Measurements from ENCODE around the gene NME4. TPM values are rescaled to one million over a fixed set of nuclear protein-coding genes. Genes with fewer than 3 reads are reported as not detected.
"Not testable (repeated sequence)": the region's sequence is repeated elsewhere in the genome, so short reads cannot be mapped to it uniquely, and the experiment has no call there.

Gene NME4
- total RNA-seq, 2 experiments from 2014 or later = 55.9 to 72.1 TPM

GRCh38 chr16:371515-372301 lies 25.3 kb upstream of the NME4 start:
- Mint-ChIP-seq H3K36me3 (ENCODE audit: low read depth) (peaks cover 14% of the 10 kb centered on the region), H3K27me3 (no peaks in the 10 kb centered on the region)

GRCh38 chr16:372302-372983 lies 24.6 kb upstream of the NME4 start:
- peaks cover 17% of the 10 kb centered on the region for H3K4me1 Mint-ChIP-seq
- no peak overlapping the region for H3K4me3 Mint-ChIP-seq
- peaks cover 10% of the 10 kb centered on the region for H3K36me3 Mint-ChIP-seq (ENCODE audit: low read depth)
- intact Hi-C loops (cut with DNase I, micrococcal nuclease) = no loop called here
- no peaks in the 10 kb centered on the region for H3K27me3 Mint-ChIP-seq
- H3K27ac Mint-ChIP-seq = no peak overlapping the region
- ATAC-seq (no peak), DNase-seq (no peak)
- ChIA-PET CTCF (no interaction called here), POLR2A (interaction anchor here (0.6 kb wide), 1 partner anchor 30 kb away, joined by 3 read pairs; no protein-coding TSS in a partner anchor)
- H3K9me3 Mint-ChIP-seq (ENCODE audit: low read depth) = no peaks in the 10 kb centered on the region

More at GRCh38 chr16:371515-372301, 25.3 kb upstream of the NME4 start:
- H3K4me1 Mint-ChIP-seq = peaks cover 17% of the 10 kb centered on the region
- peak overlapping the region; percentile 67 for H3K27ac Mint-ChIP-seq
- no peaks in the 10 kb centered on the region for H3K9me3 Mint-ChIP-seq (ENCODE audit: low read depth)
- CTCF ChIA-PET = interaction anchor here (0.5 to 1.4 kb wide), 4 partner anchors 9 to 373 kb away, joined by 3 to 5 read pairs (median 4); no protein-coding TSS in a partner anchor
- DNase-seq = no peak
- POLR2A ChIA-PET = no interaction called here
- intact Hi-C loops (cut with DNase I, micrococcal nuclease) = no loop called here
- H3K4me3 Mint-ChIP-seq = no peak overlapping the region
- ATAC-seq = no peak

DNA sequence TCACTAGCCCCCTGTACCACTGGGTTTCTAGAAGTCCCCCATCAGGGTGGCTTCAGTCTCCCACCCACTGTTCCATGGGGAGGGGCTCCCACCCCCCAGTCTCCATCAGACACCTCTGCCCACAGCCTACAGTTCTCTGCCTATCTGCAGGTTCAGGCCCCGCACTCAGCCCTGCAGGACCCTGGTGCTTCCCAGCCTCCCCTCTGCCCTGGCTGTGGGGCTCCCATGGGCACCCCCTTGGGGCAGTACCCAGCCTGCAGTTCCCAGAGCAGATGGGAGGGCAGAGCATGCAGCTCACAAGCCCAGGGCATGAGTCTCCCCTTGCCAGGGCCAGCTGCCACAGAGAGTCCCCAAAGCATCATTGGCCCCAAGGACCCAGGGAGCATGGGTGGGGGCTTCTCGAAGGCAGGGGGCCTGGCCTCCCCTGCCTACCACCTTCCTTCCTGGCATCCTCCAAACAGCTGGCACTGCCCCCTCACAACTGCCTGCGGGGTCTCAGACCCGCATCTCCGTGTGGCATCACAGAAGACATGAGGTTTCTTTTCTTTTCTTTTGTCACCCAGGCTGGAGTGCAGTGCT lies 23.9 kb upstream of the NME4 start:
- H3K9me3 Mint-ChIP-seq (ENCODE audit: low read depth) = no peaks in the 10 kb centered on the region
- DNase-seq = no peak
- no peak for ATAC-seq
- peaks cover 17% of the 10 kb centered on the region for H3K4me1 Mint-ChIP-seq
- H3K27ac Mint-ChIP-seq = no peak overlapping the region
- no peaks in the 10 kb centered on the region for H3K27me3 Mint-ChIP-seq
- ChIA-PET CTCF (no interaction called here), POLR2A (interaction anchor here (0.6 kb wide), 1 partner anchor 31 kb away, joined by 3 read pairs; no protein-coding TSS in a partner anchor)
- intact Hi-C loops (cut with DNase I, micrococcal nuclease) = no loop called here
- no peak overlapping the region for H3K4me3 Mint-ChIP-seq
- peaks cover 10% of the 10 kb centered on the region for H3K36me3 Mint-ChIP-seq (ENCODE audit: low read depth)

DNA sequence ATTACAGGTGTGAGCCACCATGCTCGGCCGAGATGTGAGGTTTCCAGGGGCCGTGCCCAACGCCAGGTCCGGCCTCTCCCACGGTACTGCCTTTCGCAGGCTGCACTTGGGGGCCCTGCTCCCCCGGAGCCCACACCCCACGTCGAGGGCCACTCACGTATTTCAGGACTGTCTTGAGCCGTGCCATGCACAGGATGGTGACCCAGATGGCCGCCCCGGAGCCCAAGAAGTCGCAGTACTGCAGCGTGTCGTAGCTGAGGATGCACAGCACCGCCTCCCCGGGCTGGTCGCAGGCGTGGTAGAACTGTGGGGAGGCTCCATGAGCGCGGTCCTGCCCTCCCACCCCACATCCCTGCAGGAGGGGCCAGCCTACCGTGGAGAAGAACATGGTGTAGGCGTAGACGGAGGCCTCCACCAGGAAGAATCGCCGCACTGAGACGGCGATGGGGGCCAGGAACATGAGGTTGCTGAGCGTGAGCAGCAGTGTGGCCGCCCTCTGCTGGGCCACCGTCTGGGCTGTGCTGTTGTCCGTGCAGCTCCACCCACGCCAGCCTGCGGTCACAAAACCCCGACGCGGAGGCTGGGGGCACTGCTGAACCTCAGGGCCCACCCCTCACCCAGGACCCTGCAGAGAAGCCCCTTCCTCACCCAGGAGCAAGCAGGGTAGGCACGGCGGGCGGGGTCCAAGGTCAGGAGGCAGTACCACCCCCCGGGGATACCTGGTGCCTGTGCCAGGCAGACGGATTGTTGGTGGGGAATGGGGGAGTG lies 23.0 kb upstream of the NME4 start:
- ATAC-seq (no peak), DNase-seq (no peak)
- Mint-ChIP-seq H3K4me1 (peaks cover 17% of the 10 kb centered on the region), H3K4me3 (no peak overlapping the region), H3K36me3 (ENCODE audit: low read depth) (peaks cover 7% of the 10 kb centered on the region), H3K9me3 (ENCODE audit: low read depth) (no peaks in the 10 kb centered on the region), H3K27ac (no peak overlapping the region), H3K27me3 (no peaks in the 10 kb centered on the region)
- intact Hi-C loops (cut with DNase I, micrococcal nuclease) = no loop called here
- ChIA-PET POLR2A (no interaction called here), CTCF (interaction anchor here (0.5 kb wide), 1 partner anchor 1123 kb away, joined by 3 read pairs; no protein-coding TSS in a partner anchor)

- intact Hi-C loops (cut with DNase I, micrococcal nuclease) = no loop called here
- POLR2A ChIA-PET = no interaction called here
- Mint-ChIP-seq H3K27ac (no peak overlapping the region), H3K4me1 (peaks cover 17% of the 10 kb centered on the region), H3K9me3 (ENCODE audit: low read depth) (no peaks in the 10 kb centered on the region), H3K4me3 (no peak overlapping the region), H3K27me3 (no peaks in the 10 kb centered on the region), H3K36me3 (ENCODE audit: low read depth) (peaks cover 7% of the 10 kb centered on the region)
- CTCF ChIA-PET = no interaction called here
- ATAC-seq (no peak), DNase-seq (no peak)
Observed at GRCh38 chr16:374616-374926, 22.4 kb upstream of the NME4 start.

DNA sequence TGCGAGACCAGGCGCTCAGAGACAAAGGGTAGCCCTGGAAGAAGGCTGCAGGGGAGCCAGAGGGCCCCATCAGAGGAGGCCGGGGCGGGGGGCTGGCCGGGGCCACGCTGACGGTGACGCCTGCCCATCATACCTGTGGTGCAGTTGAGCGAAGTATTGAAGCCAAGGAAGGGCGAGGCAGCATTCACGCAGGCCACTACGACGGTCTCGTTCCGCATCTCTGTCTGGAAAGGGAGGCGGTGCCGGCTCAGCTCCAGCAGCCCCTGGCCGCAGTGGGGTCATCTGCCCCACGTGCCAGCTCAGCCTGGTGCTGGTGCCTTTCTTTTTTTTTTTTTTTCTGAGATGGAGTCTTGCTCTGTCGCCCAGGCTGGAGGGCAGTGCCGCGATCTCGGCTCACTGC lies 21.8 kb upstream of the NME4 start:
- CTCF ChIA-PET = no interaction called here
- no peak for ATAC-seq
- no peaks in the 10 kb centered on the region for H3K27me3 Mint-ChIP-seq

DNA sequence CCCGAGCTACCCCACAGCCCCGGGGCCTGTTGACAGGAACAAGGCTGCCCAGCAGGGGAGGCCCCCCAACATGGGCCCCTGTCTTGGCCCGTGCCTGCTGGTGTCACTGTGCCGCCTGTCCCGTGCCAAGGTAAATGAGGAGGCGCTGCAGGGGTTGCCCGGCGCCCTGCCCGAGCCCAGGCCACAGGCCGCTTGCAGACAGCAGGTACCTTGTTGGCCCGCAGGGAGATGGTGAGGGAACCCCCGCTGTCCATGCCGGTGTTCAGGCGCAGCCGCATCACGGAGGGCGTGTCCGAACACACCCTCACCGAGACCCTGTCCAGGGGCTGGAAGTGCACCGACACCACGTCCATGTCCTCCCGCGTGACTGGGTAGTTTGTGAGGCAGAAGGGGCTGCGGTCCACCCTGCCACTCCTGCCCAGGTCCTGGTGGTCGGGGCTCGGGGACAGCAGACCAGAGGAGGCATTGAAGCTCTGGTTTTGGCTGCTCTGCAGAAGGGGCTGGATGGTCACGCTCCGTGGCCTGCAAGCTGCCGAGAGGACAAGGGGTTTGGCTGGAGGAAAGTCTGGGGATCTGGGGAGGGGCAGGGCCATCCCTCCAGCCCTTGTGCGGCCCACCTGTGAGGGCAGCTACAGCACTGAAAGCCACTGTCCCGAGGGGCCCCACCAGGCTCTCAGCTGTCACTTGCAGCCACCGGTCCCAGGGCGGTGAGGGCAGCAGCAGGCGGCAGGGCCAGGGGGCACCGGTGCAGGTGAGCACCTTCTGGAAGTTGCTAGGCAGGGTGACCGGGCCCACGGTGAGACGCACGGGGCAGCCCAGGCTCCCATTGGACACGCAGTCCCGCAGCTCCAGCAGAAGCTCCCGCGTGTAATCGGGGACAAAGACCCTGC lies 20.8 kb upstream of the NME4 start:
- no peak overlapping the region for H3K27ac Mint-ChIP-seq
- CTCF ChIA-PET = no interaction called here
- H3K9me3 Mint-ChIP-seq (ENCODE audit: low read depth) = no peaks in the 10 kb centered on the region
- POLR2A ChIA-PET = no interaction called here
- no peak for DNase-seq
- peaks cover 13% of the 10 kb centered on the region for H3K4me1 Mint-ChIP-seq
- H3K27me3 Mint-ChIP-seq = no peaks in the 10 kb centered on the region
- no peak overlapping the region for H3K4me3 Mint-ChIP-seq
- intact Hi-C loops (cut with DNase I, micrococcal nuclease) = no loop called here
- no peak for ATAC-seq
- peaks cover 7% of the 10 kb centered on the region for H3K36me3 Mint-ChIP-seq (ENCODE audit: low read depth)

More for the DNA sequence above, 21.8 kb upstream of the NME4 start:
- DNase-seq = no peak
- H3K9me3 Mint-ChIP-seq (ENCODE audit: low read depth) = no peaks in the 10 kb centered on the region
- POLR2A ChIA-PET = no interaction called here
- intact Hi-C loops (cut with DNase I, micrococcal nuclease) = no loop called here
- no peak overlapping the region for H3K27ac Mint-ChIP-seq
- H3K4me1 Mint-ChIP-seq = peaks cover 19% of the 10 kb centered on the region
- H3K36me3 Mint-ChIP-seq (ENCODE audit: low read depth) = peaks cover 7% of the 10 kb centered on the region
- no peak overlapping the region for H3K4me3 Mint-ChIP-seq

DNA sequence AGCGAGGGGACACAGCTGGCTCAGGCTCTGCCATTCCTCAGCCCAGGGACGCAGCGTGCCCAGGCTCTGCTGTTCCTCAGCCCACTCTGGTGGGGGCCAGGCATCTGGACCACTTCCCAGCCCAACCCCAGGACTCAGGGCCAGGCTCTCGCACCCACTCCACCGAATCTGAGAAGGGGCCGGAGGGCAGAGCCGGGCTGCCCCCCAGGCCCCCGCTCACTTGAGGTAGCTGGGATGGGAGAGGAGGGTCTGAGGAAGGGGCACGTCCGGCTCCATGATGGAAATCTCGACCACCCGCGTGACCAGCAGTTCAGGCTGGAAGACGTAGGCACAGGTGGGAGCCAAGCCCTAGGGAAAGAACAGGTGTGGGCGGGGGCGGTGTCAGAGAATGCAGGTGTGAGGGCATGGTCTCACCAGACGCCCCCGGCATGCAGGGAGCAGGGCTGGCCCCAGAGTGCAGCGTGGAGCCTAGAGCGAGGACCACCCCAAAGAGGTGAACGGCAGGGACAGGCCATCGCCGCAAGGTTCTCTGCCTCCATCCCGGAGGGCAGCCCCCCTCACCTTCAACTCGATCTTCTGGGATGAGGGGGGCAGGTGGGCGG lies 20.1 kb upstream of the NME4 start:
- ATAC-seq (no peak), DNase-seq (no peak)
- H3K27me3 Mint-ChIP-seq = no peaks in the 10 kb centered on the region
- ChIA-PET POLR2A (no interaction called here), CTCF (no interaction called here)
- H3K36me3 Mint-ChIP-seq (ENCODE audit: low read depth) = peaks cover 4% of the 10 kb centered on the region
- no peak overlapping the region for H3K27ac Mint-ChIP-seq
- peaks cover 12% of the 10 kb centered on the region for H3K4me1 Mint-ChIP-seq
- H3K4me3 Mint-ChIP-seq = no peak overlapping the region
- intact Hi-C loops (cut with DNase I, micrococcal nuclease) = no loop called here
- no peaks in the 10 kb centered on the region for H3K9me3 Mint-ChIP-seq (ENCODE audit: low read depth)

GRCh38 chr16:377419-377951 lies 19.5 kb upstream of the NME4 start:
- Mint-ChIP-seq H3K9me3 (ENCODE audit: low read depth) (no peaks in the 10 kb centered on the region), H3K27me3 (no peaks in the 10 kb centered on the region), H3K27ac (no peak overlapping the region), H3K4me3 (no peak overlapping the region), H3K36me3 (ENCODE audit: low read depth) (peaks cover 3% of the 10 kb centered on the region), H3K4me1 (peaks cover 13% of the 10 kb centered on the region)
- ATAC-seq = no peak
- ChIA-PET CTCF (no interaction called here), POLR2A (no interaction called here)
- intact Hi-C loops (cut with DNase I, micrococcal nuclease) = no loop called here
- no peak for DNase-seq

DNA sequence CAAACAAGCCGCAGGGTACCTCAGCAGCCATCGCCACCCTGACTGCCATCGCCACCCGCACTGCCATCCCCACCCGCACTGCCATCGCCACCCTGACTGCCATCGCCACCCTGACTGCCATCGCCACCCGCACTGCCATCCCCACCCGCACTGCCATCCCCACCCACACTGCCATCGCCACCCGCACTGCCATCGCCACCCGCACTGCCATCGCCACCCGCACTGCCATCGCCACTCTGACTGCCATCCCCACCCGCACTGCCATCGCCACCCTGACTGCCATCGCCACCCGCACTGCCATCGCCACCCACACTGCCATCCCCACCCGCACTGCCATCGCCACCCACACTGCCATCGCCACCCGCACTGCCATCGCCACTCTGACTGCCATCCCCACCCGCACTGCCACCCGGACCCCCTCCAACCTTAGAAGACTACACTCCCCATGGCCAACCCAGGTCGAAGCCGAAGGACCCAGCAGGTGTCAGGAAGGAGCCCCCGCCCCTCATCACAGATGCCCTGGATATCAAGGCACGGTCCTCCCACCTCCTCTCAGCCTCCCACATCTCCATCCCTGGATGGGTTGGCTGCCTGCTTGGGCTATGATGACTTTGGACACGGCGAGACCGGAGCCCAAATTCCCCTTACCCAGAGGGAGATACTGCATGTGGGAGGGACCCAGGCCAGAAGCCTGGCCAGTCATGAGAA lies 18.7 kb upstream of the NME4 start:
- H3K4me3 Mint-ChIP-seq; H3K27ac Mint-ChIP-seq; intact Hi-C loops (cut with DNase I, micrococcal nuclease); H3K36me3 Mint-ChIP-seq (ENCODE audit: low read depth); ATAC-seq; H3K27me3 Mint-ChIP-seq; POLR2A ChIA-PET; H3K9me3 Mint-ChIP-seq (ENCODE audit: low read depth); DNase-seq; CTCF ChIA-PET: not testable (repeated sequence)
- peaks cover 20% of the 10 kb centered on the region for H3K4me1 Mint-ChIP-seq
